ENCODE results near the gene LGALS3BP. TPM values are rescaled to one million over a fixed set of nuclear protein-coding genes. Genes with fewer than 3 reads are reported as not detected.

Gene LGALS3BP
- total RNA-seq, 1 experiment from 2014 or later, result 57.9 TPM

DNA sequence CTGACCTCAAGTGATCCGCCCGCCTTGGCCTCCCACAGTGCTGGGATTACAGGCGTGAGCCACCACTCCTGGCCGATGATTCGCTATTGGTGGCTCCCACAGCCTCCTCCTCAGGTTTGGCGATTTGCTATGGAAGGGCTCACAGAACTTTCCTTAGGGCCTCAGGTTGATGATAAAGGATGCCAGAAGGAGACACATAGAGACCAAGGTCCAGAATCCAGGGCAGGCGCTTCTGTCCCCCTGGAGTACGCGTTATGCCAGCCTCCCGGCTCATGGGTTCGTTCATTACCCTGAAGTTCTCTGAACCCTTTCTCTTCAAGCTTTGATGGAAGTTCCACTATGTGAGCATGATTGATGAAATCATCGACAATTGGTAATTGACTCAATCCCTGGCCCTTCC lies 19.9 kb downstream of the LGALS3BP start:
- no peak overlapping the region for H3K27ac Mint-ChIP-seq
- no peaks in the 10 kb centered on the region for H3K9me3 Mint-ChIP-seq
- CTCF ChIA-PET, result interaction anchor here (1.7 kb wide), 1 partner anchor 12 kb away, joined by 6 read pairs; no protein-coding TSS in a partner anchor
- POLR2A ChIA-PET, result no interaction called here
- TF ChIP-seq, protein P1, sequence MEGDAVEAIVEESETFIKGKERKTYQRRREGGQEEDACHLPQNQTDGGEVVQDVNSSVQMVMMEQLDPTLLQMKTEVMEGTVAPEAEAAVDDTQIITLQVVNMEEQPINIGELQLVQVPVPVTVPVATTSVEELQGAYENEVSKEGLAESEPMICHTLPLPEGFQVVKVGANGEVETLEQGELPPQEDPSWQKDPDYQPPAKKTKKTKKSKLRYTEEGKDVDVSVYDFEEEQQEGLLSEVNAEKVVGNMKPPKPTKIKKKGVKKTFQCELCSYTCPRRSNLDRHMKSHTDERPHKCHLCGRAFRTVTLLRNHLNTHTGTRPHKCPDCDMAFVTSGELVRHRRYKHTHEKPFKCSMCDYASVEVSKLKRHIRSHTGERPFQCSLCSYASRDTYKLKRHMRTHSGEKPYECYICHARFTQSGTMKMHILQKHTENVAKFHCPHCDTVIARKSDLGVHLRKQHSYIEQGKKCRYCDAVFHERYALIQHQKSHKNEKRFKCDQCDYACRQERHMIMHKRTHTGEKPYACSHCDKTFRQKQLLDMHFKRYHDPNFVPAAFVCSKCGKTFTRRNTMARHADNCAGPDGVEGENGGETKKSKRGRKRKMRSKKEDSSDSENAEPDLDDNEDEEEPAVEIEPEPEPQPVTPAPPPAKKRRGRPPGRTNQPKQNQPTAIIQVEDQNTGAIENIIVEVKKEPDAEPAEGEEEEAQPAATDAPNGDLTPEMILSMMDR (IDR thresholded peaks at IDR 0.05), result no peak
- TF ChIP-seq GABPB1 (CRISPR knock-in tag; IDR thresholded peaks at IDR 0.05) (no peak), TCF7 (CRISPR knock-in tag; IDR thresholded peaks at IDR 0.05; ENCODE audit: low read depth) (no peak), ETV6 (CRISPR knock-in tag; IDR thresholded peaks at IDR 0.05) (no peak), JAZF1 (CRISPR knock-in tag; IDR thresholded peaks at IDR 0.05) (no peak), CREM (CRISPR knock-in tag; IDR thresholded peaks at IDR 0.05) (no peak)
- TF ChIP-seq, protein P2, sequence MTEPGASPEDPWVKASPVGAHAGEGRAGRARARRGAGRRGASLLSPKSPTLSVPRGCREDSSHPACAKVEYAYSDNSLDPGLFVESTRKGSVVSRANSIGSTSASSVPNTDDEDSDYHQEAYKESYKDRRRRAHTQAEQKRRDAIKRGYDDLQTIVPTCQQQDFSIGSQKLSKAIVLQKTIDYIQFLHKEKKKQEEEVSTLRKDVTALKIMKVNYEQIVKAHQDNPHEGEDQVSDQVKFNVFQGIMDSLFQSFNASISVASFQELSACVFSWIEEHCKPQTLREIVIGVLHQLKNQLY (CRISPR knock-in tag; IDR thresholded peaks at IDR 0.05), result no peak
- TF ChIP-seq, protein P3, sequence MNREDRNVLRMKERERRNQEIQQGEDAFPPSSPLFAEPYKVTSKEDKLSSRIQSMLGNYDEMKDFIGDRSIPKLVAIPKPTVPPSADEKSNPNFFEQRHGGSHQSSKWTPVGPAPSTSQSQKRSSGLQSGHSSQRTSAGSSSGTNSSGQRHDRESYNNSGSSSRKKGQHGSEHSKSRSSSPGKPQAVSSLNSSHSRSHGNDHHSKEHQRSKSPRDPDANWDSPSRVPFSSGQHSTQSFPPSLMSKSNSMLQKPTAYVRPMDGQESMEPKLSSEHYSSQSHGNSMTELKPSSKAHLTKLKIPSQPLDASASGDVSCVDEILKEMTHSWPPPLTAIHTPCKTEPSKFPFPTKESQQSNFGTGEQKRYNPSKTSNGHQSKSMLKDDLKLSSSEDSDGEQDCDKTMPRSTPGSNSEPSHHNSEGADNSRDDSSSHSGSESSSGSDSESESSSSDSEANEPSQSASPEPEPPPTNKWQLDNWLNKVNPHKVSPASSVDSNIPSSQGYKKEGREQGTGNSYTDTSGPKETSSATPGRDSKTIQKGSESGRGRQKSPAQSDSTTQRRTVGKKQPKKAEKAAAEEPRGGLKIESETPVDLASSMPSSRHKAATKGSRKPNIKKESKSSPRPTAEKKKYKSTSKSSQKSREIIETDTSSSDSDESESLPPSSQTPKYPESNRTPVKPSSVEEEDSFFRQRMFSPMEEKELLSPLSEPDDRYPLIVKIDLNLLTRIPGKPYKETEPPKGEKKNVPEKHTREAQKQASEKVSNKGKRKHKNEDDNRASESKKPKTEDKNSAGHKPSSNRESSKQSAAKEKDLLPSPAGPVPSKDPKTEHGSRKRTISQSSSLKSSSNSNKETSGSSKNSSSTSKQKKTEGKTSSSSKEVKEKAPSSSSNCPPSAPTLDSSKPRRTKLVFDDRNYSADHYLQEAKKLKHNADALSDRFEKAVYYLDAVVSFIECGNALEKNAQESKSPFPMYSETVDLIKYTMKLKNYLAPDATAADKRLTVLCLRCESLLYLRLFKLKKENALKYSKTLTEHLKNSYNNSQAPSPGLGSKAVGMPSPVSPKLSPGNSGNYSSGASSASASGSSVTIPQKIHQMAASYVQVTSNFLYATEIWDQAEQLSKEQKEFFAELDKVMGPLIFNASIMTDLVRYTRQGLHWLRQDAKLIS (CRISPR knock-in tag; IDR thresholded peaks at IDR 0.05; ENCODE audit: borderline replicate concordance), result no peak
- TF ChIP-seq, protein P4, sequence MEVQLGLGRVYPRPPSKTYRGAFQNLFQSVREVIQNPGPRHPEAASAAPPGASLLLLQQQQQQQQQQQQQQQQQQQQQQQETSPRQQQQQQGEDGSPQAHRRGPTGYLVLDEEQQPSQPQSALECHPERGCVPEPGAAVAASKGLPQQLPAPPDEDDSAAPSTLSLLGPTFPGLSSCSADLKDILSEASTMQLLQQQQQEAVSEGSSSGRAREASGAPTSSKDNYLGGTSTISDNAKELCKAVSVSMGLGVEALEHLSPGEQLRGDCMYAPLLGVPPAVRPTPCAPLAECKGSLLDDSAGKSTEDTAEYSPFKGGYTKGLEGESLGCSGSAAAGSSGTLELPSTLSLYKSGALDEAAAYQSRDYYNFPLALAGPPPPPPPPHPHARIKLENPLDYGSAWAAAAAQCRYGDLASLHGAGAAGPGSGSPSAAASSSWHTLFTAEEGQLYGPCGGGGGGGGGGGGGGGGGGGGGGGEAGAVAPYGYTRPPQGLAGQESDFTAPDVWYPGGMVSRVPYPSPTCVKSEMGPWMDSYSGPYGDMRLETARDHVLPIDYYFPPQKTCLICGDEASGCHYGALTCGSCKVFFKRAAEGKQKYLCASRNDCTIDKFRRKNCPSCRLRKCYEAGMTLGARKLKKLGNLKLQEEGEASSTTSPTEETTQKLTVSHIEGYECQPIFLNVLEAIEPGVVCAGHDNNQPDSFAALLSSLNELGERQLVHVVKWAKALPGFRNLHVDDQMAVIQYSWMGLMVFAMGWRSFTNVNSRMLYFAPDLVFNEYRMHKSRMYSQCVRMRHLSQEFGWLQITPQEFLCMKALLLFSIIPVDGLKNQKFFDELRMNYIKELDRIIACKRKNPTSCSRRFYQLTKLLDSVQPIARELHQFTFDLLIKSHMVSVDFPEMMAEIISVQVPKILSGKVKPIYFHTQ (CRISPR knock-in tag; IDR thresholded peaks at IDR 0.05), result no peak
- TF ChIP-seq, protein P5, sequence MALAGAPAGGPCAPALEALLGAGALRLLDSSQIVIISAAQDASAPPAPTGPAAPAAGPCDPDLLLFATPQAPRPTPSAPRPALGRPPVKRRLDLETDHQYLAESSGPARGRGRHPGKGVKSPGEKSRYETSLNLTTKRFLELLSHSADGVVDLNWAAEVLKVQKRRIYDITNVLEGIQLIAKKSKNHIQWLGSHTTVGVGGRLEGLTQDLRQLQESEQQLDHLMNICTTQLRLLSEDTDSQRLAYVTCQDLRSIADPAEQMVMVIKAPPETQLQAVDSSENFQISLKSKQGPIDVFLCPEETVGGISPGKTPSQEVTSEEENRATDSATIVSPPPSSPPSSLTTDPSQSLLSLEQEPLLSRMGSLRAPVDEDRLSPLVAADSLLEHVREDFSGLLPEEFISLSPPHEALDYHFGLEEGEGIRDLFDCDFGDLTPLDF (CRISPR knock-in tag; IDR thresholded peaks at IDR 0.05), result no peak
- TF ChIP-seq, protein P6, sequence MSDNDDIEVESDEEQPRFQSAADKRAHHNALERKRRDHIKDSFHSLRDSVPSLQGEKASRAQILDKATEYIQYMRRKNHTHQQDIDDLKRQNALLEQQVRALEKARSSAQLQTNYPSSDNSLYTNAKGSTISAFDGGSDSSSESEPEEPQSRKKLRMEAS (CRISPR knock-in tag; IDR thresholded peaks at IDR 0.05), result no peak
- H3K27me3 Mint-ChIP-seq (ENCODE audit: low read depth), result no peaks in the 10 kb centered on the region; the same call in 1 of the 2 replicates
- H3K4me1 Mint-ChIP-seq, result no peaks in the 10 kb centered on the region
- no peak overlapping the region for H3K4me3 Mint-ChIP-seq
- ATAC-seq (no peak), DNase-seq (ENCODE audit: low spot score) (no peak)
- no peaks in the 10 kb centered on the region for H3K36me3 Mint-ChIP-seq

DNA sequence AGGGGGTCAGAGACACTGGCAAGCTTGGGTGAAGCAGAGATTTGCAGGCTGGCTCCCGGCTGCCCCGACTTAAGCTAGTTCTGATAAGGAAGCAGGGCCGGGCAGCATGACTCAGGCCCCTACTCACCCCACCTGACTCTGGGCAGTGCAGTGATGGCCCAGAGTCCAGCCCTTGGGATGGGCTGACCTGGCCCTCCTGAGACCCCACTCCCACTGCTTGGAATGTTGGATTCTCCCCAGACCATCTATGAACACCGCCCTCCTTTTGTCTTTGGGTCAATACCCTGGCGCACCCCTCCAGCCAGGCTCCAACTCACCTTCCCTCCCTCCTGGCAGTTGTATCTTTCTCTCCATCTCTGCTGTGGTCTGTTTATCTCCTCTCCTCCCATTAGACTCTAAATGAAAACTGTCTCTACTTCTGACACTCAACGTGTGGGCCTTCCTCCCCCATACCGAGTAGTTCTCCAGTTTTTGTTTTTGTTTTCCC lies 21.0 kb downstream of the LGALS3BP start:
- DNase-seq (ENCODE audit: low spot score) (no peak), ATAC-seq (no peak)
- CTCF ChIA-PET, result no interaction called here
- Mint-ChIP-seq H3K4me3 (no peak overlapping the region; the same call in 1 of the 2 replicates), H3K27me3 (ENCODE audit: low read depth) (no peaks in the 10 kb centered on the region; the same call in 1 of the 2 replicates), H3K36me3 (no peaks in the 10 kb centered on the region), H3K9me3 (no peaks in the 10 kb centered on the region), H3K4me1 (no peaks in the 10 kb centered on the region), H3K27ac (no peak overlapping the region; the same call in 1 of the 2 replicates)
- POLR2A ChIA-PET, result no interaction called here
- TF ChIP-seq SMAD4 (CRISPR knock-in tag; IDR thresholded peaks at IDR 0.05) (no peak), ZNF232 (CRISPR knock-in tag; IDR thresholded peaks at IDR 0.05) (no peak)
- TF ChIP-seq, protein P7, sequence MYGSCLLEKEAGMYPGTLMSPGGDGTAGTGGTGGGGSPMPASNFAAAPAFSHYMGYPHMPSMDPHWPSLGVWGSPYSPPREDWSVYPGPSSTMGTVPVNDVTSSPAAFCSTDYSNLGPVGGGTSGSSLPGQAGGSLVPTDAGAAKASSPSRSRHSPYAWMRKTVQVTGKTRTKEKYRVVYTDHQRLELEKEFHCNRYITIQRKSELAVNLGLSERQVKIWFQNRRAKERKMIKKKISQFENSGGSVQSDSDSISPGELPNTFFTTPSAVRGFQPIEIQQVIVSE (CRISPR knock-in tag; IDR thresholded peaks at IDR 0.05; ENCODE audit: borderline replicate concordance), result no peak
- TF ChIP-seq, protein P8, sequence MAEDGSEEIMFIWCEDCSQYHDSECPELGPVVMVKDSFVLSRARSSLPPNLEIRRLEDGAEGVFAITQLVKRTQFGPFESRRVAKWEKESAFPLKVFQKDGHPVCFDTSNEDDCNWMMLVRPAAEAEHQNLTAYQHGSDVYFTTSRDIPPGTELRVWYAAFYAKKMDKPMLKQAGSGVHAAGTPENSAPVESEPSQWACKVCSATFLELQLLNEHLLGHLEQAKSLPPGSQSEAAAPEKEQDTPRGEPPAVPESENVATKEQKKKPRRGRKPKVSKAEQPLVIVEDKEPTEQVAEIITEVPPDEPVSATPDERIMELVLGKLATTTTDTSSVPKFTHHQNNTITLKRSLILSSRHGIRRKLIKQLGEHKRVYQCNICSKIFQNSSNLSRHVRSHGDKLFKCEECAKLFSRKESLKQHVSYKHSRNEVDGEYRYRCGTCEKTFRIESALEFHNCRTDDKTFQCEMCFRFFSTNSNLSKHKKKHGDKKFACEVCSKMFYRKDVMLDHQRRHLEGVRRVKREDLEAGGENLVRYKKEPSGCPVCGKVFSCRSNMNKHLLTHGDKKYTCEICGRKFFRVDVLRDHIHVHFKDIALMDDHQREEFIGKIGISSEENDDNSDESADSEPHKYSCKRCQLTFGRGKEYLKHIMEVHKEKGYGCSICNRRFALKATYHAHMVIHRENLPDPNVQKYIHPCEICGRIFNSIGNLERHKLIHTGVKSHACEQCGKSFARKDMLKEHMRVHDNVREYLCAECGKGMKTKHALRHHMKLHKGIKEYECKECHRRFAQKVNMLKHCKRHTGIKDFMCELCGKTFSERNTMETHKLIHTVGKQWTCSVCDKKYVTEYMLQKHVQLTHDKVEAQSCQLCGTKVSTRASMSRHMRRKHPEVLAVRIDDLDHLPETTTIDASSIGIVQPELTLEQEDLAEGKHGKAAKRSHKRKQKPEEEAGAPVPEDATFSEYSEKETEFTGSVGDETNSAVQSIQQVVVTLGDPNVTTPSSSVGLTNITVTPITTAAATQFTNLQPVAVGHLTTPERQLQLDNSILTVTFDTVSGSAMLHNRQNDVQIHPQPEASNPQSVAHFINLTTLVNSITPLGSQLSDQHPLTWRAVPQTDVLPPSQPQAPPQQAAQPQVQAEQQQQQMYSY (CRISPR knock-in tag; IDR thresholded peaks at IDR 0.05), result no peak
- TF ChIP-seq, protein P9, sequence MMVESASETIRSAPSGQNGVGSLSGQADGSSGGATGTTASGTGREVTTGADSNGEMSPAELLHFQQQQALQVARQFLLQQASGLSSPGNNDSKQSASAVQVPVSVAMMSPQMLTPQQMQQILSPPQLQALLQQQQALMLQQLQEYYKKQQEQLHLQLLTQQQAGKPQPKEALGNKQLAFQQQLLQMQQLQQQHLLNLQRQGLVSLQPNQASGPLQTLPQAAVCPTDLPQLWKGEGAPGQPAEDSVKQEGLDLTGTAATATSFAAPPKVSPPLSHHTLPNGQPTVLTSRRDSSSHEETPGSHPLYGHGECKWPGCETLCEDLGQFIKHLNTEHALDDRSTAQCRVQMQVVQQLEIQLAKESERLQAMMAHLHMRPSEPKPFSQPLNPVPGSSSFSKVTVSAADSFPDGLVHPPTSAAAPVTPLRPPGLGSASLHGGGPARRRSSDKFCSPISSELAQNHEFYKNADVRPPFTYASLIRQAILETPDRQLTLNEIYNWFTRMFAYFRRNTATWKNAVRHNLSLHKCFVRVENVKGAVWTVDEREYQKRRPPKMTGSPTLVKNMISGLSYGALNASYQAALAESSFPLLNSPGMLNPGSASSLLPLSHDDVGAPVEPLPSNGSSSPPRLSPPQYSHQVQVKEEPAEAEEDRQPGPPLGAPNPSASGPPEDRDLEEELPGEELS (CRISPR knock-in tag; IDR thresholded peaks at IDR 0.05), result no peak

All from WTC11 (cell line).